ENCODE measurements around the gene TTLL3. TPM values are rescaled to one million over a fixed set of nuclear protein-coding genes. Genes with fewer than 3 reads are reported as not detected.

TTLL3 gene
- total RNA-seq, 6 donors from 2014 or later: 33.0 to 544 (median 64.4) TPM

GRCh38 chr3:9781551-9781950, 28.5 kb upstream of the TTLL3 start:
- TF ChIP-seq POLR2A (IDR thresholded peaks at IDR 0.05): no peak
- no peak for TF ChIP-seq EP300 (IDR thresholded peaks at IDR 0.05)
- TF ChIP-seq, protein P1, sequence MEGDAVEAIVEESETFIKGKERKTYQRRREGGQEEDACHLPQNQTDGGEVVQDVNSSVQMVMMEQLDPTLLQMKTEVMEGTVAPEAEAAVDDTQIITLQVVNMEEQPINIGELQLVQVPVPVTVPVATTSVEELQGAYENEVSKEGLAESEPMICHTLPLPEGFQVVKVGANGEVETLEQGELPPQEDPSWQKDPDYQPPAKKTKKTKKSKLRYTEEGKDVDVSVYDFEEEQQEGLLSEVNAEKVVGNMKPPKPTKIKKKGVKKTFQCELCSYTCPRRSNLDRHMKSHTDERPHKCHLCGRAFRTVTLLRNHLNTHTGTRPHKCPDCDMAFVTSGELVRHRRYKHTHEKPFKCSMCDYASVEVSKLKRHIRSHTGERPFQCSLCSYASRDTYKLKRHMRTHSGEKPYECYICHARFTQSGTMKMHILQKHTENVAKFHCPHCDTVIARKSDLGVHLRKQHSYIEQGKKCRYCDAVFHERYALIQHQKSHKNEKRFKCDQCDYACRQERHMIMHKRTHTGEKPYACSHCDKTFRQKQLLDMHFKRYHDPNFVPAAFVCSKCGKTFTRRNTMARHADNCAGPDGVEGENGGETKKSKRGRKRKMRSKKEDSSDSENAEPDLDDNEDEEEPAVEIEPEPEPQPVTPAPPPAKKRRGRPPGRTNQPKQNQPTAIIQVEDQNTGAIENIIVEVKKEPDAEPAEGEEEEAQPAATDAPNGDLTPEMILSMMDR (IDR thresholded peaks at IDR 0.05): no peak
- no peak for TF ChIP-seq POLR2AphosphoS5 (IDR thresholded peaks at IDR 0.05)
- H3K4me1 ChIP-seq: peaks cover 0 to 18% (median 6%) of the 10 kb centered on the region in 4 donors

DNA sequence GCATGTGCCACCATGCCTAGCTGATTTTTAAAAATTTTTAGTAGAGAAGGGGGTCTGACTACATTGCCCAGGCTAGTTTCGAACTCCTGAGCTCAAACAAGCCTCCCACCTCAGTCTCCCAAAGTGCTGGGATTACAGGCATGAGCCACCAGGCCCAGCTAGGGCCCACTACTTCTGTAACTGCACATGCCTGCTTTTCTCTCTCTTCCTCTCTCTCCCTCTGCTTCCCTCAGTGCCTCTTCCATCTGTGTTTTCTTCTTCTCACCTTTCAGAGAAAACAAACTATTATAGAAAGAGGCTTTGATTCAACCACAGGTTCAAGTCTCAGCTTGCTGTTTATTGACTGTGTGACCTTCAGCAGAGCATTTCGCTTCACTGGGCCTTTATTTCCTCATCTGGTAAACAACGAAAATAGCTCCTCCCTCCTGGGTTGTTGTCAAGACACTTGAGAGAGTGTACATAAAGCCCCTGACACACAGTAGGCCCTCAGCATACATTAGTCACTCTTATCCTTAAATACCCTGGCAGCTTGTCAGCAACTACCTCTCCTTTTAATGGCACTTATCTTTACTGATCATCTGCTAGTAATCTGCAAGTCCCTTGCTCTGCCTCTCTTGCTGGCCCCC, 28.0 kb upstream of the TTLL3 start:
- H3K4me1 ChIP-seq: peaks cover 0 to 18% (median 6%) of the 10 kb centered on the region in 4 donors
- no peak overlapping the region for H3K4me3 ChIP-seq
- H3K36me3 ChIP-seq: peaks cover 17 to 74% (median 46%) of the 10 kb centered on the region in 4 donors
- H3K27ac ChIP-seq: peak overlapping the region in 1 of 4 donors; percentile 11
- 63 to 66% methylated on average over 3 of the region's 3 CpGs for WGBS, 2 donors
- TF ChIP-seq POLR2A (IDR thresholded peaks at IDR 0.05): no peak
- no peak for TF ChIP-seq POLR2AphosphoS5 (IDR thresholded peaks at IDR 0.05)
- TF ChIP-seq, protein P1 (IDR thresholded peaks at IDR 0.05): no peak
- TF ChIP-seq EP300 (IDR thresholded peaks at IDR 0.05): no peak
- H3K9me3 ChIP-seq: no peaks in the 10 kb centered on the region
- ATAC-seq (ENCODE audit: low FRiP score in 2 of 2) (no peak), DNase-seq (no peak)
- no peaks in the 10 kb centered on the region for H3K27me3 ChIP-seq

More at GRCh38 chr3:9781551-9781950, 28.5 kb upstream of the TTLL3 start:
- ATAC-seq (ENCODE audit: low FRiP score in 2 of 2): no peak
- H3K27ac ChIP-seq: peak overlapping the region in 1 of 4 donors; percentile 11
- H3K4me3 ChIP-seq: no peak overlapping the region
- no peak for DNase-seq
- no peaks in the 10 kb centered on the region for H3K27me3 ChIP-seq
- H3K36me3 ChIP-seq: peaks cover 15 to 69% (median 43%) of the 10 kb centered on the region in 4 donors
- no peaks in the 10 kb centered on the region for H3K9me3 ChIP-seq
- WGBS, 2 donors: 81 to 91% methylated on average over 1 of the region's 1 CpG

GRCh38 chr3:9782770-9783169, 27.3 kb upstream of the TTLL3 start:
- WGBS, 2 donors: 48 to 55% methylated on average over 3 of the region's 3 CpGs

GRCh38 chr3:9783954-9784353, 26.1 kb upstream of the TTLL3 start:
- H3K4me3 ChIP-seq: no peak overlapping the region
- no peaks in the 10 kb centered on the region for H3K27me3 ChIP-seq
- H3K9me3 ChIP-seq: no peaks in the 10 kb centered on the region
- H3K4me1 ChIP-seq: peaks cover 0 to 13% (median 6%) of the 10 kb centered on the region in 4 donors
- ATAC-seq (ENCODE audit: low FRiP score in 2 of 2) (no peak), DNase-seq (no peak)
- peaks cover 18 to 88% (median 52%) of the 10 kb centered on the region in 4 donors for H3K36me3 ChIP-seq
- TF ChIP-seq POLR2A (IDR thresholded peaks at IDR 0.05) (no peak), EP300 (IDR thresholded peaks at IDR 0.05) (no peak), POLR2AphosphoS5 (IDR thresholded peaks at IDR 0.05) (no peak)
- TF ChIP-seq, protein P1 (IDR thresholded peaks at IDR 0.05): no peak
- WGBS, 2 donors: 100% methylated on average over 3 to 10 of the region's 14 CpGs
- no peak overlapping the region for H3K27ac ChIP-seq

More at GRCh38 chr3:9782770-9783169, 27.3 kb upstream of the TTLL3 start:
- DNase-seq (no peak), ATAC-seq (ENCODE audit: low FRiP score in 2 of 2) (no peak)
- H3K36me3 ChIP-seq: peaks cover 17 to 81% (median 49%) of the 10 kb centered on the region in 4 donors
- H3K4me3 ChIP-seq: no peak overlapping the region
- no peak for TF ChIP-seq POLR2A (IDR thresholded peaks at IDR 0.05)
- no peak for TF ChIP-seq EP300 (IDR thresholded peaks at IDR 0.05)
- TF ChIP-seq POLR2AphosphoS5 (IDR thresholded peaks at IDR 0.05): no peak
- TF ChIP-seq, protein P1 (IDR thresholded peaks at IDR 0.05): no peak
- no peak overlapping the region for H3K27ac ChIP-seq
- no peaks in the 10 kb centered on the region for H3K9me3 ChIP-seq
- H3K4me1 ChIP-seq: peaks cover 0 to 18% (median 6%) of the 10 kb centered on the region in 4 donors
- H3K27me3 ChIP-seq: no peaks in the 10 kb centered on the region

Data from upper lobe of left lung (tissue), 6 donors.